IMR-90 (cell line): Measurements from ENCODE around the gene MEF2D. TPM values are rescaled to one million over a fixed set of nuclear protein-coding genes. Genes with fewer than 3 reads are reported as not detected.

ENCODE experiments used
- ATAC-seq: fragments of 200-7000 bp; cut with Tn5 transposase; 2 replicates; pipeline ENCODE4 v1.9.1; 2020; ENCODE audit warnings: low read depth, mild to moderate bottlenecking, moderate library complexity
- BruUV-seq: library from RNA; stranded (reverse); fragments of 400-500 nt; replicated peaks from 2 replicates; lab custom pipeline; 2021; lab: Mats Ljungman, UMichigan
- CTCF ChIA-PET: fragments of 300-600 bp; formaldehyde crosslinking; extraction: SDS; loops from one replicate; lab custom pipeline; 2021; ENCODE audit warnings: antibody characterized with exemption; lab: Yijun Ruan, JAX
- POLR2A ChIA-PET: fragments of 300-600 bp; sonication (Branson Sonifier 250); formaldehyde crosslinking; loops from one replicate; lab custom pipeline; 2022; ENCODE audit warnings: antibody characterized with exemption; ENCODE audit not compliant: unreplicated experiment; lab: Charles Lee
- DNase-seq: peaks from one replicate; pipeline ENCODE4 v3.0.0; 2013
- H2AFZ ChIP-seq: replicated peaks from 2 replicates; pipeline ENCODE3; 2013; ENCODE audit warnings: low read length, mild to moderate bottlenecking; ENCODE audit not compliant: poor library complexity
- H2AK5ac ChIP-seq: 2 replicates; pipeline ENCODE4 v1.6.1; 2013; ENCODE audit warnings: low read depth, low read length, inconsistent platforms
- H2AK9ac ChIP-seq: replicated peaks from 2 replicates; pipeline ENCODE3; 2013; ENCODE audit warnings: mild to moderate bottlenecking, low read depth, low read length, moderate library complexity; ENCODE audit not compliant: poor library complexity
- H2BK120ac ChIP-seq: 2 replicates; pipeline ENCODE4 v1.6.1; 2013; ENCODE audit warnings: low read depth, low read length, inconsistent platforms
- H2BK15ac ChIP-seq: 3 replicates; pipeline ENCODE4 v1.6.1; 2013; ENCODE audit warnings: low read depth, low read length, inconsistent platforms
- H2BK20ac ChIP-seq: 2 replicates; pipeline ENCODE4 v1.6.1; 2013; ENCODE audit warnings: low read depth, mild to moderate bottlenecking, inconsistent platforms, low read length, moderate library complexity
- H2BK5ac ChIP-seq: 2 replicates; pipeline ENCODE4 v1.6.1; 2013; ENCODE audit warnings: mild to moderate bottlenecking, low read depth, low read length, inconsistent platforms; ENCODE audit not compliant: poor library complexity, severe bottlenecking
- H3K14ac ChIP-seq: replicated peaks from 2 replicates; pipeline ENCODE4 v1.6.1; 2013; ENCODE audit warnings: low read depth, low read length, inconsistent platforms
- H3K18ac ChIP-seq: 2 replicates; pipeline ENCODE4 v1.6.1; 2013; ENCODE audit warnings: low read depth, low read length, control low read depth
- H3K23ac ChIP-seq: 2 replicates; pipeline ENCODE4 v1.6.1; 2013; ENCODE audit warnings: low read depth, low read length, inconsistent platforms
- H3K27ac ChIP-seq: 2 replicates; pipeline ENCODE4 v1.5.1; 2013; ENCODE audit warnings: mild to moderate bottlenecking, control low read depth, low read length; ENCODE audit not compliant: insufficient read depth
- H3K27me3 ChIP-seq: 2 replicates; pipeline ENCODE4 v1.6.1; 2013; ENCODE audit warnings: low read length; ENCODE audit not compliant: control insufficient read depth, insufficient read depth
- H3K36me3 ChIP-seq: 2 replicates; pipeline ENCODE4 v1.6.1; 2013; ENCODE audit warnings: low read length, mixed read lengths; ENCODE audit not compliant: control insufficient read depth, insufficient read depth
- H3K4ac ChIP-seq: 2 replicates; pipeline ENCODE4 v1.6.1; 2013; ENCODE audit warnings: low read depth, low read length, inconsistent platforms
- H3K4me1 ChIP-seq: 2 replicates; pipeline ENCODE4 v1.6.1; 2013; ENCODE audit warnings: low read length, mixed read lengths; ENCODE audit not compliant: control insufficient read depth, insufficient read depth
- H3K4me2 ChIP-seq: 2 replicates; pipeline ENCODE4 v1.6.1; 2013; ENCODE audit warnings: low read depth, mild to moderate bottlenecking, control low read depth, low read length, moderate library complexity
- H3K4me3 ChIP-seq: 2 replicates; pipeline ENCODE4 v1.5.1; 2013; ENCODE audit warnings: low read depth, mild to moderate bottlenecking, control low read depth, low read length, moderate library complexity; ENCODE audit not compliant: insufficient read depth
- H3K56ac ChIP-seq: 2 replicates; pipeline ENCODE4 v1.6.1; 2013; ENCODE audit warnings: low read length, inconsistent platforms; ENCODE audit not compliant: insufficient read depth; ENCODE audit errors: extremely low read depth
- H3K79me1 ChIP-seq, 2 experiments: 2 replicates each; pipeline ENCODE4 v1.6.1; 2013; ENCODE audit warnings: low read length in 2 of 2, inconsistent platforms in 1 of 2, low read depth in 1 of 2
- H3K9ac ChIP-seq: 2 replicates; pipeline ENCODE4 v1.6.1; 2013; ENCODE audit warnings: low read depth, low read length, control low read depth
- H3K9me1 ChIP-seq: 2 replicates; pipeline ENCODE4 v1.6.1; 2013; ENCODE audit warnings: low read length, inconsistent platforms; ENCODE audit not compliant: insufficient read depth
- H3K9me3 ChIP-seq: 2 replicates; pipeline ENCODE4 v1.6.1; 2013; ENCODE audit warnings: low read length; ENCODE audit not compliant: control insufficient read depth, insufficient read depth
- H4K20me1 ChIP-seq: 2 replicates; pipeline ENCODE4 v1.6.1; 2013; ENCODE audit warnings: low read length, inconsistent platforms; ENCODE audit not compliant: insufficient read depth
- H4K5ac ChIP-seq: 2 replicates; pipeline ENCODE4 v1.6.1; 2013; ENCODE audit warnings: mild to moderate bottlenecking, low read depth, low read length, control low read depth
- H4K8ac ChIP-seq, 2 experiments: 2 replicates each; pipeline ENCODE4 v1.6.1; 2013; ENCODE audit warnings: low read depth in 2 of 2, low read length in 2 of 2, control low read depth in 1 of 2, inconsistent platforms in 1 of 2
- H4K91ac ChIP-seq: 2 replicates; pipeline ENCODE4 v1.6.1; 2013; ENCODE audit warnings: low read depth, low read length, inconsistent platforms; ENCODE audit not compliant: insufficient read depth
- MXI1 ChIP-seq: IDR thresholded peaks from 2 replicates; pipeline ENCODE4 v1.6.1; 2012; ENCODE audit warnings: low read depth, mild to moderate bottlenecking, low read length, moderate library complexity, borderline replicate concordance
- NFE2L2 ChIP-seq: fragments of 150-350 bp; IDR thresholded peaks from 2 replicates; pipeline ENCODE4 v1.6.1; 2016; ENCODE audit warnings: low read depth, mild to moderate bottlenecking, low read length
- WGBS, 2 experiments: methylation state at CpG; one replicate each; pipeline versions ENCODE4 v1.1.5 to v1.1.7; 2013; ENCODE audit warnings: missing lambda C conversion rate in 2 of 2; ENCODE audit not compliant: insufficient read length in 1 of 2; ENCODE audit errors: extremely low coverage in 2 of 2; 5-methylcytosine and 5-hydroxymethylcytosine counted together
- dilution Hi-C: fragments of 300-500 bp; cut with HindIII; formaldehyde crosslinking; loops from one replicate; pipeline ENCODE4 v1.14.3; 2018; ENCODE audit warnings: low sequenced_read_pairs; ENCODE audit not compliant: unreplicated experiment
- in situ Hi-C: fragments of 300-500 bp; cut with MboI; formaldehyde crosslinking; loops from 3 replicates; pipeline ENCODE4 v1.14.3; 2019; ENCODE audit warnings: low sequenced_read_pairs, inconsistent platforms, mixed read lengths
- intact Hi-C: fragments of 100-400 bp; cut with micrococcal nuclease; formaldehyde crosslinking; loops from 2 replicates; pipeline ENCODE4 v1.10.0; 2022
- polyA plus RNA-seq, 3 experiments: library from polyadenylated mRNA; depleted of rRNA; stranded (reverse); fragments of >200 nt; gene quantifications; 2 replicates each; pipeline ENCODE4 v1.2.3, GENCODE V29; 2012; ENCODE audit warnings: low replicate concordance in 1 of 3
- total RNA-seq: library from RNA; depleted of rRNA; stranded (reverse); fragments of >200 nt; gene quantifications from 2 replicates; pipeline ENCODE4 v1.2.3, GENCODE V29; 2012
- TF ChIP-seq, protein P1 (sequence below): fragments of 150-350 bp; IDR thresholded peaks from 2 replicates; pipeline ENCODE4 v1.6.1; 2017; ENCODE audit warnings: mild to moderate bottlenecking, antibody characterized with exemption, low read length, low read depth

Gene MEF2D
- total and polyA plus RNA-seq, 2 of the 4 experiments (the other 2 are of a cell fraction) = 2.9 to 20.0 TPM

- Histone ChIP-seq H2BK120ac (no peak overlapping the region), H3K9me1 (0 out of 2 replicates have a peak, but pooled peaks cover 2% of the 10 kb centered on the region), H3K4me3 (no peak overlapping the region), H4K8ac (no peak overlapping the region), H3K36me3 (peaks cover 21% of the 10 kb centered on the region), H2BK5ac (no peak overlapping the region), H3K27me3 (no peaks in the 10 kb centered on the region), H2AK9ac (no peak overlapping the region), H3K18ac (no peak overlapping the region), H3K4me1 (no peaks in the 10 kb centered on the region), H4K91ac (no peak overlapping the region), H4K20me1 (no peaks in the 10 kb centered on the region), H3K4ac (no peak overlapping the region), H2AK5ac (no peak overlapping the region), H3K14ac (no peak overlapping the region), H3K79me1 (0 out of 4 replicates have a peak, but pooled peaks cover 0 to 3% of the 10 kb centered on the region in 2 experiments), H4K5ac (no peak overlapping the region), H2BK20ac (no peak overlapping the region), H2BK15ac (no peak overlapping the region), H3K56ac (no peak overlapping the region), H2AFZ (no peak overlapping the region), H3K4me2 (no peak overlapping the region), H3K27ac (no peak overlapping the region), H3K23ac (no peak overlapping the region), H3K9me3 (no peaks in the 10 kb centered on the region), H3K9ac (no peak overlapping the region)
- POLR2A ChIA-PET = no interaction called here
- DNase-seq (no peak), ATAC-seq (no peak)
- intact Hi-C loops = no loop called here
- no peak for TF ChIP-seq MXI1
- TF ChIP-seq NFE2L2 = no peak
- TF ChIP-seq, protein P1, sequence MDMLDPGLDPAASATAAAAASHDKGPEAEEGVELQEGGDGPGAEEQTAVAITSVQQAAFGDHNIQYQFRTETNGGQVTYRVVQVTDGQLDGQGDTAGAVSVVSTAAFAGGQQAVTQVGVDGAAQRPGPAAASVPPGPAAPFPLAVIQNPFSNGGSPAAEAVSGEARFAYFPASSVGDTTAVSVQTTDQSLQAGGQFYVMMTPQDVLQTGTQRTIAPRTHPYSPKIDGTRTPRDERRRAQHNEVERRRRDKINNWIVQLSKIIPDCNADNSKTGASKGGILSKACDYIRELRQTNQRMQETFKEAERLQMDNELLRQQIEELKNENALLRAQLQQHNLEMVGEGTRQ = no peak
- 100% methylated on average over 4 of the region's 8 CpGs; no CpG with 5 or more reads in 1 of the 2 experiments for WGBS, 2 experiments
- in situ Hi-C loops = no loop called here
- no TSS peak for BruUV-seq
- dilution Hi-C loops = no loop called here
- CTCF ChIA-PET = no interaction called here
Measured at GRCh38 chr1:156528875-156529425, 28.4 kb upstream of the MEF2D start.
